ENCODE results near the gene NDC1.
A peak's percentile ranks its signal among the peaks of the same experiment; 100 is the strongest.
"Not testable (repeated sequence)": the region's sequence is repeated elsewhere in the genome, so short reads cannot be mapped to it uniquely, and the experiment has no call there.

The NDC1 gene

GRCh38 chr1:53763461-53763860 lies 74.6 kb downstream of the NDC1 start:
- no peak for DNase-seq

GRCh38 chr1:53760497-53760896 lies 77.6 kb downstream of the NDC1 start:
- not testable (repeated sequence) for DNase-seq

- no peak for DNase-seq
Observed at GRCh38 chr1:53755874-53756273, 82.2 kb downstream of the NDC1 start.

- DNase-seq = no peak
Observed at GRCh38 chr1:53754484-53755312, 83.4 kb downstream of the NDC1 start.

GRCh38 chr1:53752281-53752680 lies 85.8 kb downstream of the NDC1 start:
- DNase-seq = no peak

GRCh38 chr1:53747841-53748240 lies 90.3 kb downstream of the NDC1 start:
- no peak for DNase-seq

GRCh38 chr1:53740621-53741105 lies 97.4 kb downstream of the NDC1 start:
- DNase-seq = no peak

GRCh38 chr1:53739109-53739681 lies 98.9 kb downstream of the NDC1 start, which contains the start of gene GLIS1:
Gene GLIS1 (minus strand): TSS chr1:53739164. CDS start chr1:53738064, 1,100 bp downstream.
- DNase-seq = peak; percentile 1

- no peak for DNase-seq
Observed at GRCh38 chr1:53738205-53739108, 99.6 kb downstream of the NDC1 start.

GRCh38 chr1:53737648-53738204 lies 100.4 kb downstream of the NDC1 start:
- no peak for DNase-seq

- DNase-seq = no peak
Observed at GRCh38 chr1:53736290-53736689, 101.8 kb downstream of the NDC1 start.

- DNase-seq = no peak
Observed at GRCh38 chr1:53735681-53736080, 102.4 kb downstream of the NDC1 start.

GRCh38 chr1:53735261-53735660 lies 102.8 kb downstream of the NDC1 start:
- no peak for DNase-seq

- DNase-seq = no peak
Observed at GRCh38 chr1:53734650-53735211, 103.4 kb downstream of the NDC1 start.

- no peak for DNase-seq
Observed at GRCh38 chr1:53733975-53734649, 104.0 kb downstream of the NDC1 start.

- DNase-seq = no peak
Observed at GRCh38 chr1:53733447-53733931, 104.6 kb downstream of the NDC1 start.

GRCh38 chr1:53732912-53733317 lies 105.2 kb downstream of the NDC1 start:
- DNase-seq = no peak

- no peak for DNase-seq
Observed at GRCh38 chr1:53732409-53732808, 105.7 kb downstream of the NDC1 start.

- no peak for DNase-seq
Observed at GRCh38 chr1:53731779-53732305, 106.3 kb downstream of the NDC1 start.

GRCh38 chr1:53731043-53731600 lies 107.0 kb downstream of the NDC1 start:
- no peak for DNase-seq

GRCh38 chr1:53730224-53730865 lies 107.8 kb downstream of the NDC1 start:
- DNase-seq = no peak
